Measurements from ENCODE around the gene ZNF584.
A peak's percentile ranks its signal among the peaks of the same experiment; 100 is the strongest.
"Not testable (repeated sequence)": the region's sequence is repeated elsewhere in the genome, so short reads cannot be mapped to it uniquely, and the experiment has no call there.

ZNF584 gene

GRCh38 chr19:58407658-58408151, 744 bp upstream of the ZNF584 start:
- DNase-seq = no peak

GRCh38 chr19:58409010-58409790, 751 bp downstream of the ZNF584 start:
- DNase-seq = no peak

- DNase-seq = no peak
Observed at GRCh38 chr19:58416604-58417003, 8.2 kb downstream of the ZNF584 start.

- no peak for DNase-seq
Observed at GRCh38 chr19:58417071-58417470, 8.6 kb downstream of the ZNF584 start.

- no peak for DNase-seq
Observed at GRCh38 chr19:58428617-58429016, 20.2 kb downstream of the ZNF584 start.

GRCh38 chr19:58429745-58430144, 21.3 kb downstream of the ZNF584 start:
- no peak for DNase-seq

GRCh38 chr19:58434217-58434616, 25.8 kb downstream of the ZNF584 start:
- DNase-seq = no peak

GRCh38 chr19:58439576-58440554, 31.4 kb downstream of the ZNF584 start, which contains the start of gene ZNF132:
Gene ZNF132 (minus strand): TSS chr19:58440153. CDS start chr19:58439821, 332 bp downstream.
- DNase-seq = peak; percentile 40

- DNase-seq = no peak
Observed at GRCh38 chr19:58440556-58440955, 32.1 kb downstream of the ZNF584 start.

- not testable (repeated sequence) for DNase-seq
Observed at GRCh38 chr19:58442986-58443385, 34.5 kb downstream of the ZNF584 start.

GRCh38 chr19:58448860-58449259, 40.4 kb downstream of the ZNF584 start:
- DNase-seq = not testable (repeated sequence)

GRCh38 chr19:58449980-58450379, 41.5 kb downstream of the ZNF584 start:
- not testable (repeated sequence) for DNase-seq

- no peak for DNase-seq
Observed at GRCh38 chr19:58450856-58451357, 42.5 kb downstream of the ZNF584 start.

GRCh38 chr19:58451358-58452101, 43.1 kb downstream of the ZNF584 start, which contains the start of gene ZNF324B:
Gene ZNF324B (plus strand): TSS chr19:58451622. CDS start chr19:58453702, 2,080 bp downstream.
- DNase-seq = no peak

- DNase-seq = no peak
Observed at GRCh38 chr19:58453743-58454142, 45.3 kb downstream of the ZNF584 start.

GRCh38 chr19:58455306-58455705, 46.9 kb downstream of the ZNF584 start:
- no peak for DNase-seq

- DNase-seq = no peak
Observed at GRCh38 chr19:58456111-58456510, 47.7 kb downstream of the ZNF584 start.

- no peak for DNase-seq
Observed at GRCh38 chr19:58460039-58460438, 51.6 kb downstream of the ZNF584 start.

GRCh38 chr19:58466089-58466759, 57.8 kb downstream of the ZNF584 start:
- no peak for DNase-seq

GRCh38 chr19:58466760-58467589, 58.5 kb downstream of the ZNF584 start, which contains the start of gene ZNF324:
Gene ZNF324 (plus strand): TSS chr19:58467080. CDS start chr19:58469186, 2,106 bp downstream.
- DNase-seq = peak; percentile 45
